Smooth muscle cell (in vitro differentiated cells): ENCODE measurements around the gene OPHN1. TPM values are rescaled to one million over a fixed set of nuclear protein-coding genes. Genes with fewer than 3 reads are reported as not detected.

Experiments
- DNase-seq: peaks from one replicate; lab custom pipeline; 2025; ENCODE audit not compliant: unreplicated experiment; lab: John Stamatoyannopoulos, UW
- H2AFZ ChIP-seq: fragments of 200-600 bp; sonication (generic); 2 replicates; pipeline ENCODE4 v1.6.0; 2016; ENCODE audit warnings: antibody characterized with exemption, low read depth, mild to moderate bottlenecking
- H3F3A ChIP-seq: fragments of 200-600 bp; sonication (generic); 2 replicates; pipeline ENCODE4 v1.6.0; 2017; ENCODE audit warnings: antibody characterized with exemption, low read depth
- H3K27ac ChIP-seq: fragments of 200-600 bp; sonication (generic); 2 replicates; pipeline ENCODE4 v1.5.1; 2016; ENCODE audit warnings: low read depth, mild to moderate bottlenecking
- H3K27me3 ChIP-seq: fragments of 200-600 bp; sonication (generic); 2 replicates; pipeline ENCODE4 v1.6.1; 2016; ENCODE audit warnings: low read depth, mild to moderate bottlenecking
- H3K36me3 ChIP-seq: fragments of 200-600 bp; sonication (generic); 2 replicates; pipeline ENCODE4 v1.5.1; 2016; ENCODE audit warnings: low read depth
- H3K4me1 ChIP-seq: fragments of 200-600 bp; sonication (generic); 2 replicates; pipeline ENCODE4 v1.5.1; 2016; ENCODE audit warnings: low read depth
- H3K4me2 ChIP-seq: fragments of 200-600 bp; sonication (generic); 2 replicates; pipeline ENCODE4 v1.6.0; 2016; ENCODE audit warnings: mild to moderate bottlenecking
- H3K4me3 ChIP-seq: fragments of 200-600 bp; sonication (generic); 2 replicates; pipeline ENCODE4 v1.5.1; 2016; ENCODE audit warnings: mild to moderate bottlenecking
- H3K79me2 ChIP-seq: fragments of 200-600 bp; sonication (generic); 2 replicates; pipeline ENCODE4 v1.6.0; 2016; ENCODE audit warnings: low read depth, mild to moderate bottlenecking
- H3K9ac ChIP-seq: fragments of 200-600 bp; sonication (generic); 2 replicates; pipeline ENCODE4 v1.6.0; 2016; ENCODE audit warnings: low read depth
- H3K9me3 ChIP-seq: fragments of 200-600 bp; sonication (generic); replicated peaks from 2 replicates; pipeline ENCODE4 v1.5.1; 2016; ENCODE audit warnings: low read depth
- H4K20me1 ChIP-seq: fragments of 200-600 bp; sonication (generic); 2 replicates; pipeline ENCODE4 v1.6.0; 2016; ENCODE audit warnings: low read depth
- CTCF ChIP-seq: fragments of 200-600 bp; sonication (generic); IDR thresholded peaks from 2 replicates; pipeline ENCODE4 v1.5.1; 2017; ENCODE audit warnings: borderline replicate concordance, mild to moderate bottlenecking, antibody characterized with exemption; ENCODE audit not compliant: insufficient read depth, poor library complexity, severe bottlenecking
- WGBS: methylation state at CpG from one replicate; pipeline ENCODE4 v1.1.7; 2016; ENCODE audit warnings: low lambda C conversion rate; 5-methylcytosine and 5-hydroxymethylcytosine counted together
- polyA plus RNA-seq: library from polyadenylated mRNA; unstranded; fragments of >200 nt; fragmentation: Nextera tagmentation; extraction: Ambion mirVana; gene quantifications from 2 replicates; pipeline ENCODE4 v1.2.1, GENCODE V29; 2016
- total RNA-seq: library from RNA; depleted of rRNA; stranded (reverse); fragments of >200 nt; gene quantifications from 2 replicates; pipeline ENCODE4 v1.2.3, GENCODE V29; 2014

The OPHN1 gene
- total and polyA plus RNA-seq, 2 experiments from 2014 or later: 1.1 to 2.3 TPM

GRCh38 chrX:68254738-68255645, 178.3 kb downstream of the OPHN1 start:
- Histone ChIP-seq H3F3A (no peaks in the 10 kb centered on the region), H3K4me2 (no peak overlapping the region), H4K20me1 (no peaks in the 10 kb centered on the region), H3K79me2 (no peaks in the 10 kb centered on the region), H2AFZ (no peak overlapping the region), H3K27ac (no peak overlapping the region), H3K27me3 (no peaks in the 10 kb centered on the region), H3K9ac (no peak overlapping the region), H3K4me3 (no peak overlapping the region), H3K36me3 (no peaks in the 10 kb centered on the region), H3K9me3 (no peaks in the 10 kb centered on the region), H3K4me1 (no peaks in the 10 kb centered on the region)
- no peak for TF ChIP-seq CTCF
- DNase-seq: no peak
- 75% methylated on average over 11 of the region's 11 CpGs for WGBS

GRCh38 chrX:68252664-68253063, 180.6 kb downstream of the OPHN1 start:
- no peak for DNase-seq
- 45% methylated on average over 2 of the region's 2 CpGs for WGBS
- no peak overlapping the region for H3K9ac ChIP-seq

GRCh38 chrX:68249903-68250302, 183.4 kb downstream of the OPHN1 start:
- no peak overlapping the region for H3K9ac ChIP-seq
- no peaks in the 10 kb centered on the region for H3K36me3 ChIP-seq
- no peak overlapping the region for H3K4me2 ChIP-seq
- no peak for TF ChIP-seq CTCF
- no peak overlapping the region for H2AFZ ChIP-seq
- WGBS: 82% methylated on average over 2 of the region's 2 CpGs
- no peak for DNase-seq
- no peaks in the 10 kb centered on the region for H4K20me1 ChIP-seq
- H3K4me3 ChIP-seq: no peak overlapping the region
- no peaks in the 10 kb centered on the region for H3K27me3 ChIP-seq
- H3K4me1 ChIP-seq: no peaks in the 10 kb centered on the region
- no peak overlapping the region for H3K27ac ChIP-seq
- H3F3A ChIP-seq: no peaks in the 10 kb centered on the region
- no peaks in the 10 kb centered on the region for H3K9me3 ChIP-seq
- H3K79me2 ChIP-seq: no peaks in the 10 kb centered on the region

More at GRCh38 chrX:68252664-68253063, 180.6 kb downstream of the OPHN1 start:
- Histone ChIP-seq H3F3A (no peaks in the 10 kb centered on the region), H3K79me2 (no peaks in the 10 kb centered on the region), H3K4me2 (no peak overlapping the region), H2AFZ (no peak overlapping the region), H3K9me3 (no peaks in the 10 kb centered on the region), H3K36me3 (no peaks in the 10 kb centered on the region), H4K20me1 (no peaks in the 10 kb centered on the region), H3K4me1 (no peaks in the 10 kb centered on the region), H3K27ac (no peak overlapping the region), H3K27me3 (no peaks in the 10 kb centered on the region), H3K4me3 (no peak overlapping the region)
- TF ChIP-seq CTCF: no peak

- Histone ChIP-seq H3K27ac (no peak overlapping the region), H3K4me1 (no peaks in the 10 kb centered on the region), H3K4me2 (no peak overlapping the region), H3K36me3 (no peaks in the 10 kb centered on the region), H3K9ac (no peak overlapping the region), H3K79me2 (no peaks in the 10 kb centered on the region), H3K27me3 (no peaks in the 10 kb centered on the region), H4K20me1 (no peaks in the 10 kb centered on the region), H2AFZ (no peak overlapping the region), H3F3A (no peaks in the 10 kb centered on the region), H3K4me3 (no peak overlapping the region), H3K9me3 (no peaks in the 10 kb centered on the region)
- no peak for DNase-seq
- TF ChIP-seq CTCF: no peak
- 65% methylated on average over 5 of the region's 5 CpGs for WGBS
Observed at GRCh38 chrX:68249401-68249831, 183.9 kb downstream of the OPHN1 start.
